OCI-LY1 (cell line): ENCODE results near the gene PRR5.

Experiments used
- H2AFZ ChIP-seq: fragments of 200-600 bp; sonication (generic), shearing (Covaris generic); 2 replicates; pipeline ENCODE4 v1.6.0; 2014; ENCODE audit warnings: antibody characterized with exemption, mild to moderate bottlenecking, low read length
- H3F3A ChIP-seq: fragments of 200-600 bp; sonication (generic), shearing (Covaris generic); 2 replicates; pipeline ENCODE4 v1.6.0; 2014; ENCODE audit warnings: mild to moderate bottlenecking, antibody characterized with exemption, low read length, moderate library complexity; ENCODE audit not compliant: insufficient read depth
- H3K27ac ChIP-seq: fragments of 200-600 bp; sonication (generic); 2 replicates; pipeline ENCODE4 v1.5.1; 2014; ENCODE audit warnings: low read length, mixed run types, mild to moderate bottlenecking, low read depth; ENCODE audit not compliant: poor library complexity, severe bottlenecking
- H3K27me3 ChIP-seq: fragments of 200-600 bp; sonication (generic); 2 replicates; pipeline ENCODE4 v1.6.0; 2014; ENCODE audit warnings: antibody characterized with exemption, mild to moderate bottlenecking, low read length, moderate library complexity; ENCODE audit not compliant: insufficient read depth
- H3K36me3 ChIP-seq: fragments of 200-600 bp; sonication (generic); 2 replicates; pipeline ENCODE4 v1.6.1; 2014; ENCODE audit warnings: mild to moderate bottlenecking, antibody characterized with exemption, low read length, moderate library complexity, mixed read lengths; ENCODE audit not compliant: insufficient read depth
- H3K4me1 ChIP-seq: fragments of 200-600 bp; sonication (generic); 2 replicates; pipeline ENCODE4 v1.5.1; 2014; ENCODE audit warnings: mild to moderate bottlenecking, low read length, moderate library complexity; ENCODE audit not compliant: insufficient read depth, severe bottlenecking
- H3K4me2 ChIP-seq: fragments of 200-600 bp; sonication (generic), shearing (Covaris generic); 2 replicates; pipeline ENCODE4 v1.6.1; 2014; ENCODE audit warnings: low read length
- H3K4me3 ChIP-seq: fragments of 200-600 bp; sonication (generic); 2 replicates; pipeline ENCODE4 v1.5.1; 2014; ENCODE audit warnings: low read length, low read depth, mild to moderate bottlenecking, mixed read lengths; ENCODE audit not compliant: poor library complexity, severe bottlenecking
- H3K79me2 ChIP-seq: fragments of 200-600 bp; shearing (Covaris generic); 2 replicates; pipeline ENCODE4 v1.6.1; 2016; ENCODE audit warnings: mixed run types, low read length, mixed read lengths; ENCODE audit not compliant: insufficient read depth
- H3K9ac ChIP-seq: fragments of 200-600 bp; sonication (generic), shearing (Covaris generic); 2 replicates; pipeline ENCODE4 v1.6.1; 2014; ENCODE audit warnings: mild to moderate bottlenecking, low read length, mixed read lengths
- H3K9me2 ChIP-seq: fragments of 200-600 bp; sonication (generic), shearing (Covaris generic); 2 replicates; pipeline ENCODE4 v1.6.1; 2014; ENCODE audit warnings: low read depth, mild to moderate bottlenecking, low read length, mixed read lengths
- H3K9me3 ChIP-seq: fragments of 200-600 bp; shearing (Covaris generic); 2 replicates; pipeline ENCODE4 v1.6.1; 2014; ENCODE audit warnings: low read length, mixed read lengths
- H4K20me1 ChIP-seq: fragments of 200-600 bp; sonication (generic), shearing (Covaris generic); 2 replicates; pipeline ENCODE4 v1.6.0; 2016; ENCODE audit warnings: mild to moderate bottlenecking, low read length; ENCODE audit not compliant: insufficient read depth
- EZH2 ChIP-seq: fragments of 200-600 bp; sonication (generic), shearing (Covaris generic); IDR thresholded peaks from 2 replicates; pipeline ENCODE4 v1.8.0; 2017; ENCODE audit warnings: borderline replicate concordance, mixed run types, mild to moderate bottlenecking, antibody characterized with exemption, low read length, moderate library complexity, mixed read lengths
- TF ChIP-seq, protein P1 (sequence below): fragments of 200-600 bp; sonication (generic), shearing (Covaris generic); IDR thresholded peaks from 2 replicates; pipeline ENCODE4 v1.5.1; 2017; ENCODE audit warnings: mild to moderate bottlenecking, antibody characterized with exemption, low read length, moderate library complexity, mixed read lengths

The PRR5 gene

DNA sequence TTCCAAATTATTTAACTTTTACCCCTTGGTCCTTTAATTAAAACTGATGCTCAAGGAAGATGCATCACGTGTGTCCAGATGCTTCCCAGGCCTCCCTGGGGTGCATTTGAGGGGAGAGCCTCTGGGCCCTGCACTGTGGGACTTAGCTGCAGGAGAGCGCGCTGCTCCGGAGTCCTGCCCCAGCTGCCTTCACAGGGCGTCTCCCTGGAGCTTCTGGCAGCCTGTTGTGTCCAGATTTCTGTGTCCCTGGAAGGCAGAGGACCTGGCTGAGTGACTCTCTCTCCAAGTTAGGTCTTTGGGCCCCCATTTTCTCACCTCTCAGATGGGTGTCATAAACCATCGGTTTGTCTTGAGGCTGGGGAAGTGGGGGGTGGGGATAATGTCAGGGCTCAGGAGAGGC, 53.4 kb downstream of the PRR5 start:
- no peaks in the 10 kb centered on the region for H3K9me2 ChIP-seq
- H3K9me3 ChIP-seq: no peaks in the 10 kb centered on the region
- no peak overlapping the region for H3K4me2 ChIP-seq
- H4K20me1 ChIP-seq: no peaks in the 10 kb centered on the region
- TF ChIP-seq EZH2: no peak
- TF ChIP-seq, protein P1, sequence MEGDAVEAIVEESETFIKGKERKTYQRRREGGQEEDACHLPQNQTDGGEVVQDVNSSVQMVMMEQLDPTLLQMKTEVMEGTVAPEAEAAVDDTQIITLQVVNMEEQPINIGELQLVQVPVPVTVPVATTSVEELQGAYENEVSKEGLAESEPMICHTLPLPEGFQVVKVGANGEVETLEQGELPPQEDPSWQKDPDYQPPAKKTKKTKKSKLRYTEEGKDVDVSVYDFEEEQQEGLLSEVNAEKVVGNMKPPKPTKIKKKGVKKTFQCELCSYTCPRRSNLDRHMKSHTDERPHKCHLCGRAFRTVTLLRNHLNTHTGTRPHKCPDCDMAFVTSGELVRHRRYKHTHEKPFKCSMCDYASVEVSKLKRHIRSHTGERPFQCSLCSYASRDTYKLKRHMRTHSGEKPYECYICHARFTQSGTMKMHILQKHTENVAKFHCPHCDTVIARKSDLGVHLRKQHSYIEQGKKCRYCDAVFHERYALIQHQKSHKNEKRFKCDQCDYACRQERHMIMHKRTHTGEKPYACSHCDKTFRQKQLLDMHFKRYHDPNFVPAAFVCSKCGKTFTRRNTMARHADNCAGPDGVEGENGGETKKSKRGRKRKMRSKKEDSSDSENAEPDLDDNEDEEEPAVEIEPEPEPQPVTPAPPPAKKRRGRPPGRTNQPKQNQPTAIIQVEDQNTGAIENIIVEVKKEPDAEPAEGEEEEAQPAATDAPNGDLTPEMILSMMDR: no peak
- no peaks in the 10 kb centered on the region for H3K4me1 ChIP-seq
- H3K4me3 ChIP-seq: no peak overlapping the region
- no peak overlapping the region for H2AFZ ChIP-seq
- H3K27me3 ChIP-seq: no peaks in the 10 kb centered on the region
- no peaks in the 10 kb centered on the region for H3F3A ChIP-seq
- no peaks in the 10 kb centered on the region for H3K79me2 ChIP-seq
- no peak overlapping the region for H3K9ac ChIP-seq
- no peaks in the 10 kb centered on the region for H3K36me3 ChIP-seq
- H3K27ac ChIP-seq: no peak overlapping the region

DNA sequence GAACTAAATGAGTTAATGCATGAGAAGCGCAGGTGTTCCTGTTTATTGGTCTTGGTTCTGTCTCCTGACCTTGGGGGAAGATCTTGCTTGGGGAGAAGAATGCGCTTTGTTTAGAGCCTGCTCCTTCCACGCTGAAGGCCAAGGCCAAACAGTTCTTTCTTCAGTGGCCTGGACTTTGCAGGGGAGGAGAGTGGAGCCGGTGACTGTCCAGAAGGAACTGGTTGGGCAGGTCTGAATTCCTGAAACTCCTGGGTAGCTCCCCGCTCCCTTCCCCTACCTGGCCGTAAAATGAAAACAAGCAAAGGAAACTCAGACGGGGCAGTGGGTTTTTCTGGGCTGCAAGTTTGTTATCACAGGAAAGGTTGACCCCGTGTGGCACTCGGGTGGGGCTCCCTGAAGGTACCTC, 54.0 kb downstream of the PRR5 start:
- H3K9me2 ChIP-seq: no peaks in the 10 kb centered on the region
- H4K20me1 ChIP-seq: no peaks in the 10 kb centered on the region
- no peaks in the 10 kb centered on the region for H3K4me1 ChIP-seq
- H2AFZ ChIP-seq: no peak overlapping the region
- H3K4me2 ChIP-seq: no peak overlapping the region
- H3K27ac ChIP-seq: no peak overlapping the region
- TF ChIP-seq, protein P1: no peak
- no peak for TF ChIP-seq EZH2
- no peaks in the 10 kb centered on the region for H3K79me2 ChIP-seq
- H3K27me3 ChIP-seq: no peaks in the 10 kb centered on the region
- H3K9ac ChIP-seq: no peak overlapping the region
- H3F3A ChIP-seq: no peaks in the 10 kb centered on the region
- no peak overlapping the region for H3K4me3 ChIP-seq
- H3K9me3 ChIP-seq: no peaks in the 10 kb centered on the region
- no peaks in the 10 kb centered on the region for H3K36me3 ChIP-seq

DNA sequence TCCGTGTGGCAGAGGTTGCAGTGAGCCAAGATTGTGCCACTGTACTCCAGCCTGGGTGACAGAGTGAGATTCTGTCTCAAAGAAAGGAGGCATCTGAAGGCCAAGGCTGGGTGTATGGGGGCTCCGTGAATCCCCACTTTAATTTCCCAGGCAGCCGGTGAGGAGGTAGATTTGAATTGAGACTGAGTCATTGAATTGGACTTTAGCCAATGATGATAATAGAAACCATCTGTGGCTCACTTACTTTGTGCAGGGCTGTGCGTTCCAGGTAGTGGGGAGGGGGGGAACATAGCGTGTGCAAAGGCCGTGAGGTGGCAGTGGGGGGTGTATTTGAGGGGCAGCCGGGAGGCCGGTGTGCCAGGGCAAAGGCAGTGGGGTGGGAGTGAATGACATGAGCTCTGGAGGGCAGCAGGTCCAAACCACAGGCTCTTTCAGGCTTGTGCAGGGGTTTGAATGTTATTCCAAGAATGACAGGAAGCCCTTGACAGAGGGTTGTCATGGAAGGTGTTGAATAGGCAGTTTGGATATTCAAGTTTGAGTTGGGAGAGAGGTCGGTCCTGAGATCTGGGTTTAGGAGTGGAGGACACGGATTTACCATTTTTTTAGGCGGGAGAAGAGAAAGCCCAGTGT, 56.5 kb downstream of the PRR5 start:
- no peaks in the 10 kb centered on the region for H3K9me3 ChIP-seq
- no peak overlapping the region for H3K27ac ChIP-seq
- no peak overlapping the region for H2AFZ ChIP-seq
- H3F3A ChIP-seq: no peaks in the 10 kb centered on the region
- H3K36me3 ChIP-seq: no peaks in the 10 kb centered on the region
- H4K20me1 ChIP-seq: no peaks in the 10 kb centered on the region
- no peaks in the 10 kb centered on the region for H3K27me3 ChIP-seq
- no peaks in the 10 kb centered on the region for H3K4me1 ChIP-seq
- no peaks in the 10 kb centered on the region for H3K9me2 ChIP-seq
- no peak overlapping the region for H3K4me2 ChIP-seq
- H3K79me2 ChIP-seq: no peaks in the 10 kb centered on the region
- H3K9ac ChIP-seq: no peak overlapping the region
- H3K4me3 ChIP-seq: no peak overlapping the region
- TF ChIP-seq EZH2: no peak
- TF ChIP-seq, protein P1: no peak
